Mucosa of descending colon (tissue), 3 donors: ENCODE measurements around the gene TELO2. TPM values are rescaled to one million over a fixed set of nuclear protein-coding genes. Genes with fewer than 3 reads are reported as not detected.

Experiments
- ATAC-seq: fragments of 200-7000 bp; cut with Tn5 transposase; one replicate; pipeline ENCODE4 v1.9.1; 2020; ENCODE audit warnings: mild to moderate bottlenecking, moderate library complexity
- DNase-seq, 3 donors: peaks; one replicate each; pipeline ENCODE4 v3.0.0-alpha.2; 2020
- H3K36me3 ChIP-seq: fragments of 200-600 bp; one replicate; pipeline ENCODE4 v1.8.0; 2021; ENCODE audit warnings: low read depth, mild to moderate bottlenecking
- H3K4me1 ChIP-seq: fragments of 200-600 bp; one replicate; pipeline ENCODE4 v1.8.0; 2021; ENCODE audit warnings: low read depth, mild to moderate bottlenecking
- H3K4me3 ChIP-seq: fragments of 200-600 bp; one replicate; pipeline ENCODE4 v1.8.0; 2021; ENCODE audit warnings: mild to moderate bottlenecking
- H3K9me3 ChIP-seq: fragments of 200-600 bp; one replicate; pipeline ENCODE4 v1.8.0; 2021; ENCODE audit warnings: mild to moderate bottlenecking
- intact Hi-C, 2 donors: fragments of 100-400 bp; cut with DNase I in 1 of 2; cut with micrococcal nuclease in 1 of 2; formaldehyde crosslinking; loops; one replicate each; pipeline versions ENCODE4 v1.11.0 to v1.11.1; 2022; cut with DNase I, micrococcal nuclease
- total RNA-seq, 3 donors: library from RNA; stranded (reverse); fragmentation: NEBNext Ultra II Directional in 2 of 3; extraction: Animal tissue kit (Norgen Biotek cat#: 25700) in 2 of 3; gene quantifications; one replicate each; pipeline versions ENCODE4 v1.2.1 to v1.2.4, GENCODE V29; 2021 to 2023
- TF ChIP-seq, protein P1 (sequence below): fragments of 200-600 bp; IDR thresholded peaks from one replicate; pipeline ENCODE4 v1.8.0; 2022; ENCODE audit warnings: antibody characterized with exemption, mild to moderate bottlenecking
- donor health status: DM: no; HTN: no; CAD: no; lungs with moderate emphysema.
- donor health status: DM: no; HTN: no; CAD: no.
- donor health status: DM: no; HTN: yes; CAD: no.

Gene TELO2
- total RNA-seq, 3 donors from 2014 or later, result 32.2 to 41.6 (median 37.8) TPM

DNA sequence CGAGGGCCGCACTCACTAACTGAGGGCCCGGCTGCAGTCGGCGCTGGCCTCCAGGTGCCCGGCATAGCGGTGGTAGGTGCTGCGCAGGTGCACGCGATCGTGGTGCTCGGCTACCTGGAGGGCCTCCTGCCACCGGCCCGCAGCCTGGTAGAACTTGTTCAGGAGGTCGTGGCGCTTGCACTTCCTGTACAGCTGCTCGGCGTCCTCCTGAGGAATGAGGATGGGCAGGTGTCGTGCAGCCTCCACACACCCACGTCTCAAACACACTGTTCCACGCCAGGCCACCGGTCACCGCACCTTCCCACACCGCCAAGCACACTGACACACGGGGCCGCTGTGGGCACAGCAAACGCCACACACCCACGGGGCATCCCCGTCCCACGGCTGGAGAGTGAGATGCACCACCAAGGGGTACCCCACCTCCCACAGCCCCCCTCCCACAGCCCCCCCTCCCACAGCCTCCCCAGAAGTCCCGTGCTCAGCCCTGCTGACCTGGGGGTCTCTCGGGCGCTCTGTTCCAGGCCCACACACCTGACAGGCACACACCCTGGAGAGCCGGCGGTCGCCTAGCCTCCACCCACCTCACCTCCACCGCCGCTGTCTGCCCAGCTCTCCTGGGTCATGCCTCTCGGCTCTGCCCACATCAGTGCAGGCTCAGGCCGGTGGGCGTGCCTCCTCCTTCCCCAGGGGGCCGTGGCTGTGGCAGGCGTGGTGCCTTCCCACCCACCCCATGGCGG lies 32.9 kb downstream of the TELO2 start:
- no peaks in the 10 kb centered on the region for H3K4me1 ChIP-seq
- TF ChIP-seq, protein P1, sequence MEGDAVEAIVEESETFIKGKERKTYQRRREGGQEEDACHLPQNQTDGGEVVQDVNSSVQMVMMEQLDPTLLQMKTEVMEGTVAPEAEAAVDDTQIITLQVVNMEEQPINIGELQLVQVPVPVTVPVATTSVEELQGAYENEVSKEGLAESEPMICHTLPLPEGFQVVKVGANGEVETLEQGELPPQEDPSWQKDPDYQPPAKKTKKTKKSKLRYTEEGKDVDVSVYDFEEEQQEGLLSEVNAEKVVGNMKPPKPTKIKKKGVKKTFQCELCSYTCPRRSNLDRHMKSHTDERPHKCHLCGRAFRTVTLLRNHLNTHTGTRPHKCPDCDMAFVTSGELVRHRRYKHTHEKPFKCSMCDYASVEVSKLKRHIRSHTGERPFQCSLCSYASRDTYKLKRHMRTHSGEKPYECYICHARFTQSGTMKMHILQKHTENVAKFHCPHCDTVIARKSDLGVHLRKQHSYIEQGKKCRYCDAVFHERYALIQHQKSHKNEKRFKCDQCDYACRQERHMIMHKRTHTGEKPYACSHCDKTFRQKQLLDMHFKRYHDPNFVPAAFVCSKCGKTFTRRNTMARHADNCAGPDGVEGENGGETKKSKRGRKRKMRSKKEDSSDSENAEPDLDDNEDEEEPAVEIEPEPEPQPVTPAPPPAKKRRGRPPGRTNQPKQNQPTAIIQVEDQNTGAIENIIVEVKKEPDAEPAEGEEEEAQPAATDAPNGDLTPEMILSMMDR, result no peak
- H3K4me3 ChIP-seq, result no peak overlapping the region
- H3K9me3 ChIP-seq, result no peaks in the 10 kb centered on the region
- no peak for DNase-seq
- no peak for ATAC-seq
- intact Hi-C loops, result no loop called here
- no peaks in the 10 kb centered on the region for H3K36me3 ChIP-seq

DNA sequence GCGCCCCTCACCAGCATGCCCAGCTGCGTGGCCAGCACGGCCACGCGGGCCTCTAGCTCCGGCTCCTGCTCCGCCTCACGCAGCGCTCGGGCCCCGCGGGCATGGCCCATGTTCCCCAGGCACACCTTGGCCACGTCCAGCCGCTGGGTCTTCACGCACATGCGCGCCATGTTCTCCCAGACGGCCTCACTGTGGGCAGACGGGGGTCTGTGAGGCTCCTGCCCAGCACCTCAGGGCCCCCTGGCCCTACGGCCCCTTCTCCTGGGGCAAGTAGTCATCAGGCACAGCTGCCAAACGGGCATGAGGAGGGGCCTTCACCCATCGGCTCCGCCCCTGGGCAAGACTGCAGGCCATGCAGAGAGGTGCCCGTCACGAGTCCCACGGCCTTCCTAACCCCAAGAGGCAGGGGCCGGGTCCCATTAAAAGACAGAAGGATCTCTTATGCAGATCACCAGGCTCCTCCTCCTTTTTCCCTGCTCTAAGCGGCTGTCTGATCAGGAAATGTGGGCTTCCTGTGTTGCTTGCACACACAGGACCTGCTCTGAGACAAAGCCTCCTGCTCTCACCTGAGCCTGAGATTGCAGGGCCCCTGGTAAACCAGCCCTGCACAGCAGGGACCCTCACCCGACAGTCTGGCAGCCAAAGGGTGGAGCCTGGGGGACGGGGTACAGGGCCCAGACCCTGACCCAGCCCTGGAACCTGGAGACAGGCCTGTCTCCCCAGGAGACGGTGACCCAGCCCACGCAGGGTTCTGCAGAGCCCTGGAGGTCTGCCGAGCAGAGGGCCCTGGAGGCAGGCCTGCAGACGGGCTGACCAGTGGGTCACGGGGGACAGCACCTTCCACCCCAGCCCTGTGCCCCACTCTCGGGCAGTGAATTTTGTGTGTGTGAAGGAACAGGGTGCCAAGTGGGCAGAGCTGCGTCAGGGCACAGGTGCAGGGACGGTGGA lies 33.7 kb downstream of the TELO2 start:
- no peak for ATAC-seq

DNA sequence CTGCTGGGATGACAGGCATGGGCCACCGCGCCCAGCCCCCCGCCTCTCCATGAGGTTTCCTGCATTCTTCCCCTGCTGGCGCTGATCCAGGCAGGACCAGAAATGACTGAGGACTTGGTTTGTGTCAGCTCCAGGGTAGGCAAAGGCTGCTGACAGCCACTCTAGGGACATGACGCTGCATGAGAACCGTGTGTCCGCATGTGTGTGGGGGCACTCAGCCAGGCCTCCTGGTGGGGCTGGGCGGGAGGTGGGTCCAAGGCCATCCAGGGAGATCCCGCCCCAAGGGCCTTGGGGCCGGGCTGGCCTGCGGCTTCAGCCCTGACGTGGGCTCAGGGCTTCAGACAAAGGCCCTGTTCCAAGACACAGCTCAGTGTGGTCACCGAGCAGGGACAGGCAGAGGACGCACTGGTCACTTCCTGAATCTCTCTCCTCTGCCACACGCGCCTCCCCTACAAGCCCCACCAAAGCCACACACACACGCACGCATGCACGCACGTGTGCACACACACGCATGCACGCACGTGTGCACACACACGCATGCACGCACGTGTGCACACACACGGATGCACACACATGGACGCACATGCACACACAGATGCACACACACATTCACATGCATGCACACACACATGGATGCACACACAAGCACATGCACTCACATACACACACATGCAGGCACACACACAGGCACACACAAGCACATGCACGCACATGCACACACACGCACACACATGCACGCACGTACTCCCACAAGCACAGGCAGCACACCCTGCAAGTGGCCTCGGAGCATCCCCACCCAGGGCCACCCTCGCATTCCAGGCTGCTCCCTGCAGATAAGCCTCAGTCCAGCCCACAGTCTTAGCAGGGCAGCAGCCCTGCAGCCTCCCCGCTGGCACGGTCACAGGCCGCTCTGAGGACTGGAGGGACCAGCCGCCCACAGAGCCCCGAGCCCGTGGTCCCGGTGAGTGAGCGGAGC lies 35.0 kb downstream of the TELO2 start:
- intact Hi-C loops, result no loop called here
- H3K4me1 ChIP-seq, result no peaks in the 10 kb centered on the region
- TF ChIP-seq, protein P1, result no peak
- no peaks in the 10 kb centered on the region for H3K9me3 ChIP-seq
- H3K36me3 ChIP-seq, result no peaks in the 10 kb centered on the region
- H3K4me3 ChIP-seq, result no peak overlapping the region
- DNase-seq, result no peak
- ATAC-seq, result no peak

More for the DNA sequence above, 33.7 kb downstream of the TELO2 start:
- intact Hi-C loops, result no loop called here
- no peaks in the 10 kb centered on the region for H3K9me3 ChIP-seq
- DNase-seq, result no peak
- TF ChIP-seq, protein P1, result no peak
- no peaks in the 10 kb centered on the region for H3K36me3 ChIP-seq
- H3K4me1 ChIP-seq, result no peaks in the 10 kb centered on the region
- no peak overlapping the region for H3K4me3 ChIP-seq

DNA sequence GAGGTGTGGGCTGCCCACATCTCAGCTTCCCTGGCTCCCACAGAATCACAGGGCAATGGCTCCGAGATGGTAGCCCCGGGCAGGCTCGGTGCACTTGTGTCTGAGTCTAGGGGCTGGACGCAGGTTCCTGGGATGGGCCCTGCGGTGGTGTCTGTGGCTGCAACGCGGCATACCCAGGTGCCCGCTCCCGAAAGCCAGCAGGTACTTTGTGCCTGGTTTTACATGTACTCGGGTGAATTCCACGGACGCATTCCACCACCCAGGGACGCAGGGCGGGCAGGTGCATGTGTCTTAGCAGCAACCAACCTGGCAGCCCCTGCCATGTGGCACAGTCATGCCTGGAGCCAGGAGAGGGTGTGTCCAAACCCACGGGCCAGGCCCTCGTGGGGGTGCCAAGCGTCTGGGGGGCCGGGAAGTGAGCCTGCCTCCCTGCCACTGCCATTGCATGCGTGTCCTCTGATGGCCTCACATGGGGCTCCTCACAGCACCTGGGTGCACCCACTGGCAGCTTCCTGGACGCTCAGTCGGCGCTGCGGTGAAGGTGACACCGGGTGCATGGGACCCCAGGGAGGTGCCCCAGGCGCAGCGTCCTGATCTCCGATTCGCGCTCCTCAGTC lies 35.9 kb downstream of the TELO2 start:
- Histone ChIP-seq H3K9me3 (no peaks in the 10 kb centered on the region), H3K4me1 (no peaks in the 10 kb centered on the region), H3K36me3 (no peaks in the 10 kb centered on the region), H3K4me3 (no peak overlapping the region)
- DNase-seq, result no peak
- TF ChIP-seq, protein P1, result no peak
- intact Hi-C loops, result no loop called here
- no peak for ATAC-seq
